Measurements from ENCODE around the gene MTTP. TPM values are rescaled to one million over a fixed set of nuclear protein-coding genes. Genes with fewer than 3 reads are reported as not detected.

MTTP gene
- total and polyA plus RNA-seq, 2 experiments from 2014 or later, result 0.08 to 0.14 TPM

- H4K20me1 ChIP-seq (replicated peaks; ENCODE audit: insufficient read depth), result no peaks in the 10 kb centered on the region
- no peaks in the 10 kb centered on the region for H3K9me3 Mint-ChIP-seq
- no peaks in the 10 kb centered on the region for H3F3A ChIP-seq (replicated peaks; ENCODE audit: low read depth)
- DNase-seq (ENCODE audit: low spot score), result no peak
- no peaks in the 10 kb centered on the region for H3K79me2 ChIP-seq (replicated peaks; ENCODE audit: insufficient read depth)
- H3K4me1 Mint-ChIP-seq, result peaks cover 28% of the 10 kb centered on the region
- no peaks in the 10 kb centered on the region for H3K36me3 Mint-ChIP-seq (ENCODE audit: low read depth)
- no peak overlapping the region for H3K27ac ChIP-seq (ENCODE audit: low read depth)
- no peak overlapping the region for H3K4me3 Mint-ChIP-seq
- H3K27ac Mint-ChIP-seq, result no peak overlapping the region
- peaks cover 29% of the 10 kb centered on the region for H3K27me3 Mint-ChIP-seq (ENCODE audit: insufficient read depth, low read depth, poor library complexity)
- no peak overlapping the region for H2AFZ ChIP-seq
- no peak overlapping the region for H3K4me2 ChIP-seq
- H3K4me3 ChIP-seq, result no peak overlapping the region
- ATAC-seq, result no peak
- H3K4me1 ChIP-seq (ENCODE audit: insufficient read depth), result peaks cover 18% of the 10 kb centered on the region
- H3K9me2 ChIP-seq (ENCODE audit: insufficient read depth), result no peaks in the 10 kb centered on the region
- peaks cover 5% of the 10 kb centered on the region; the same call in 1 of the 2 replicates for H3K27me3 ChIP-seq (ENCODE audit: insufficient read depth)
- no peaks in the 10 kb centered on the region for H3K36me3 ChIP-seq (ENCODE audit: insufficient read depth)
- TF ChIP-seq ETS1 (IDR thresholded peaks at IDR 0.05), result no peak
- no peak for TF ChIP-seq ZNF114 (CRISPR knock-in tag; IDR thresholded peaks at IDR 0.05)
- TF ChIP-seq CREB1 (CRISPR knock-in tag; IDR thresholded peaks at IDR 0.05; ENCODE audit: low read depth), result no peak
- TF ChIP-seq ZNF462 (CRISPR knock-in tag; IDR thresholded peaks at IDR 0.05), result no peak
- TF ChIP-seq REST (IDR thresholded peaks at IDR 0.05; ENCODE audit: unreplicated experiment), result no peak
- TF ChIP-seq JUNB (IDR thresholded peaks at IDR 0.05; ENCODE audit: unreplicated experiment), result no peak
- no peak for TF ChIP-seq CTCF (conservative IDR thresholded peaks at IDR 0.05; ENCODE audit: low read depth in 2 of 2)
- TF ChIP-seq ZNF331 (CRISPR knock-in tag; IDR thresholded peaks at IDR 0.05; ENCODE audit: low read depth), result no peak
- no peak for TF ChIP-seq STAT1 (IDR thresholded peaks at IDR 0.05; ENCODE audit: unreplicated experiment)
- TF ChIP-seq NANOG (IDR thresholded peaks at IDR 0.05; ENCODE audit: borderline replicate concordance), result no peak
These were observed 74.6 kb downstream of the MTTP start for GRCh38 chr4:99649208-99649607.
